Panc1 (cell line): ENCODE measurements around the gene LAMP5. TPM values are rescaled to one million over a fixed set of nuclear protein-coding genes. Genes with fewer than 3 reads are reported as not detected.

ENCODE experiments used
- ATAC-seq: fragments of 200-7000 bp; cut with Tn5 transposase; 2 replicates; pipeline ENCODE4 v1.9.1; 2020; ENCODE audit warnings: mild to moderate bottlenecking, moderate library complexity
- BruUV-seq: library from RNA; stranded (reverse); fragments of 400-500 nt; replicated peaks from 2 replicates; lab custom pipeline; 2021; lab: Mats Ljungman, UMichigan
- CTCF ChIA-PET: fragments of 300-600 bp; sonication (Branson Sonifier 250); formaldehyde crosslinking; loops from one replicate; lab custom pipeline; 2022; ENCODE audit warnings: antibody characterized with exemption; lab: Charles Lee
- POLR2A ChIA-PET: fragments of 300-600 bp; sonication (Branson Sonifier 250); formaldehyde crosslinking; loops from one replicate; lab custom pipeline; 2022; ENCODE audit warnings: antibody characterized with exemption; lab: Charles Lee
- DNase-seq: peaks from one replicate; pipeline ENCODE4 v3.0.0-alpha.2; 2010; ENCODE audit warnings: low read depth, low spot score
- H3K27ac ChIP-seq: 2 replicates; pipeline ENCODE4 v1.5.1; 2011; ENCODE audit warnings: mild to moderate bottlenecking, low read length, inconsistent platforms
- H3K27me3 ChIP-seq: fragments of 200-500 bp; sonication (Bioruptor generic); 2 replicates; pipeline ENCODE4 v1.6.0; 2014; ENCODE audit warnings: low read length, inconsistent platforms; ENCODE audit not compliant: control insufficient read depth, insufficient read depth
- H3K36me3 ChIP-seq: fragments of 200-500 bp; sonication (Bioruptor generic); 2 replicates; pipeline ENCODE4 v1.5.1; 2014; ENCODE audit warnings: inconsistent platforms, mild to moderate bottlenecking, low read length, moderate library complexity; ENCODE audit not compliant: control insufficient read depth, insufficient read depth
- H3K4me1 ChIP-seq: 2 replicates; pipeline ENCODE4 v1.5.1; 2011; ENCODE audit warnings: inconsistent platforms, mild to moderate bottlenecking, low read length, moderate library complexity; ENCODE audit not compliant: control insufficient read depth, insufficient read depth
- H3K4me3 ChIP-seq, 2 experiments: 2 replicates each; pipeline ENCODE4 v1.5.1; 2011 to 2012; ENCODE audit warnings: low read depth in 2 of 2, low read length in 2 of 2, mild to moderate bottlenecking in 2 of 2, inconsistent platforms in 1 of 2, moderate library complexity in 1 of 2
- H3K9me3 ChIP-seq: fragments of 200-500 bp; sonication (Bioruptor generic); 2 replicates; pipeline ENCODE4 v1.5.1; 2014; ENCODE audit warnings: low read depth, mild to moderate bottlenecking, inconsistent platforms, low read length, moderate library complexity; ENCODE audit not compliant: control insufficient read depth, insufficient read depth
- POLR2AphosphoS5 ChIP-seq: IDR thresholded peaks from 2 replicates; pipeline ENCODE4 v1.6.1; 2012; ENCODE audit warnings: mild to moderate bottlenecking, low read depth, low read length, moderate library complexity
- SIN3A ChIP-seq: IDR thresholded peaks from 2 replicates; pipeline ENCODE4 v1.6.1; 2012; ENCODE audit warnings: low read depth, mild to moderate bottlenecking, low read length, moderate library complexity, borderline replicate concordance; ENCODE audit not compliant: insufficient read depth
- TCF7L2 ChIP-seq: IDR thresholded peaks from 2 replicates; pipeline ENCODE4 v1.6.1; 2011; ENCODE audit warnings: mild to moderate bottlenecking, low read depth, low read length, inconsistent platforms
- in situ Hi-C: cut with HindIII; loops from 2 replicates; pipeline ENCODE4 v1.10.0; 2016; ENCODE audit warnings: low sequenced_read_pairs, low pct_unique_long_range_greater_than_20kb
- intact Hi-C: fragments of 100-400 bp; cut with micrococcal nuclease; formaldehyde crosslinking; loops from one replicate; pipeline ENCODE4 v1.10.0; 2022; ENCODE audit not compliant: unreplicated experiment
- total RNA-seq: library from RNA; stranded (reverse); gene quantifications from one replicate; pipeline ENCODE4 v1.2.1, GENCODE V29; 2021; ENCODE audit not compliant: unreplicated experiment
- TF ChIP-seq, protein P1 (sequence below): fragments of 450-650 bp; IDR thresholded peaks from 2 replicates; pipeline ENCODE4 v1.5.1; 2017; ENCODE audit warnings: mild to moderate bottlenecking
- TF ChIP-seq, protein P2 (sequence below), 2 experiments: IDR thresholded peaks; 2 replicates each; pipeline ENCODE4 v1.6.1; 2011 to 2012; ENCODE audit warnings: low read depth in 2 of 2, control low read depth in 1 of 2, low read length in 1 of 2, mild to moderate bottlenecking in 1 of 2, moderate library complexity in 1 of 2; ENCODE audit not compliant: insufficient read depth in 1 of 2

LAMP5 gene
- total RNA-seq, 1 experiment from 2014 or later, result not detected

DNA sequence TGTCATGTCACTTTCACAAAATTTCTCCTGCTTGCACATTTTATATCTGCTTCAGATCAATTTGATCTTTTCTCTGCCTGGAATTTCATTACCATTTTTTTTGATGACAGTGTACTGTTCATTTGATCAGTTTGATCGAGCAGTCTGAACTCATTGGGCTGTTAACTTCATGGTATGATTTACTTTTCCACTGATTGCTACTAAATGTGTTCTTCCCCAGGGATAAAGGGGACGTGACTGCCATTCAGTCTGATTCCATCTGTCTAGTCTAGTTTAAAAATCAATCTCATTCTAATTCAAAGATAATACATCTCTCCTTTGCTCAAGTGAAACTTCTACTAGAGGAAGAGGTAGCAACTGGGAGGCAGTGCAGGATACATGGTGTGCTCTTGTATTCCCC, 21.1 kb downstream of the LAMP5 start:
- intact Hi-C loops, result no loop called here
- DNase-seq (no peak), ATAC-seq (no peak)
- in situ Hi-C loops, result no loop called here
- Histone ChIP-seq H3K27ac (no peak overlapping the region), H3K9me3 (no peaks in the 10 kb centered on the region), H3K4me3 (no peak overlapping the region), H3K36me3 (no peaks in the 10 kb centered on the region), H3K4me1 (no peaks in the 10 kb centered on the region), H3K27me3 (no peaks in the 10 kb centered on the region)
- CTCF ChIA-PET, result no interaction called here
- BruUV-seq, result no TSS peak
- POLR2A ChIA-PET, result no interaction called here
- TF ChIP-seq, protein P1, sequence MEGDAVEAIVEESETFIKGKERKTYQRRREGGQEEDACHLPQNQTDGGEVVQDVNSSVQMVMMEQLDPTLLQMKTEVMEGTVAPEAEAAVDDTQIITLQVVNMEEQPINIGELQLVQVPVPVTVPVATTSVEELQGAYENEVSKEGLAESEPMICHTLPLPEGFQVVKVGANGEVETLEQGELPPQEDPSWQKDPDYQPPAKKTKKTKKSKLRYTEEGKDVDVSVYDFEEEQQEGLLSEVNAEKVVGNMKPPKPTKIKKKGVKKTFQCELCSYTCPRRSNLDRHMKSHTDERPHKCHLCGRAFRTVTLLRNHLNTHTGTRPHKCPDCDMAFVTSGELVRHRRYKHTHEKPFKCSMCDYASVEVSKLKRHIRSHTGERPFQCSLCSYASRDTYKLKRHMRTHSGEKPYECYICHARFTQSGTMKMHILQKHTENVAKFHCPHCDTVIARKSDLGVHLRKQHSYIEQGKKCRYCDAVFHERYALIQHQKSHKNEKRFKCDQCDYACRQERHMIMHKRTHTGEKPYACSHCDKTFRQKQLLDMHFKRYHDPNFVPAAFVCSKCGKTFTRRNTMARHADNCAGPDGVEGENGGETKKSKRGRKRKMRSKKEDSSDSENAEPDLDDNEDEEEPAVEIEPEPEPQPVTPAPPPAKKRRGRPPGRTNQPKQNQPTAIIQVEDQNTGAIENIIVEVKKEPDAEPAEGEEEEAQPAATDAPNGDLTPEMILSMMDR, result no peak
- TF ChIP-seq TCF7L2 (no peak), POLR2AphosphoS5 (no peak), SIN3A (no peak)
- TF ChIP-seq, protein P2, sequence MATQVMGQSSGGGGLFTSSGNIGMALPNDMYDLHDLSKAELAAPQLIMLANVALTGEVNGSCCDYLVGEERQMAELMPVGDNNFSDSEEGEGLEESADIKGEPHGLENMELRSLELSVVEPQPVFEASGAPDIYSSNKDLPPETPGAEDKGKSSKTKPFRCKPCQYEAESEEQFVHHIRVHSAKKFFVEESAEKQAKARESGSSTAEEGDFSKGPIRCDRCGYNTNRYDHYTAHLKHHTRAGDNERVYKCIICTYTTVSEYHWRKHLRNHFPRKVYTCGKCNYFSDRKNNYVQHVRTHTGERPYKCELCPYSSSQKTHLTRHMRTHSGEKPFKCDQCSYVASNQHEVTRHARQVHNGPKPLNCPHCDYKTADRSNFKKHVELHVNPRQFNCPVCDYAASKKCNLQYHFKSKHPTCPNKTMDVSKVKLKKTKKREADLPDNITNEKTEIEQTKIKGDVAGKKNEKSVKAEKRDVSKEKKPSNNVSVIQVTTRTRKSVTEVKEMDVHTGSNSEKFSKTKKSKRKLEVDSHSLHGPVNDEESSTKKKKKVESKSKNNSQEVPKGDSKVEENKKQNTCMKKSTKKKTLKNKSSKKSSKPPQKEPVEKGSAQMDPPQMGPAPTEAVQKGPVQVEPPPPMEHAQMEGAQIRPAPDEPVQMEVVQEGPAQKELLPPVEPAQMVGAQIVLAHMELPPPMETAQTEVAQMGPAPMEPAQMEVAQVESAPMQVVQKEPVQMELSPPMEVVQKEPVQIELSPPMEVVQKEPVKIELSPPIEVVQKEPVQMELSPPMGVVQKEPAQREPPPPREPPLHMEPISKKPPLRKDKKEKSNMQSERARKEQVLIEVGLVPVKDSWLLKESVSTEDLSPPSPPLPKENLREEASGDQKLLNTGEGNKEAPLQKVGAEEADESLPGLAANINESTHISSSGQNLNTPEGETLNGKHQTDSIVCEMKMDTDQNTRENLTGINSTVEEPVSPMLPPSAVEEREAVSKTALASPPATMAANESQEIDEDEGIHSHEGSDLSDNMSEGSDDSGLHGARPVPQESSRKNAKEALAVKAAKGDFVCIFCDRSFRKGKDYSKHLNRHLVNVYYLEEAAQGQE (IDR thresholded peaks at IDR 0.05; ENCODE audit: insufficient read depth in 1 of 2, low read depth in 2 of 2, low read length in 1 of 2), result no peak

DNA sequence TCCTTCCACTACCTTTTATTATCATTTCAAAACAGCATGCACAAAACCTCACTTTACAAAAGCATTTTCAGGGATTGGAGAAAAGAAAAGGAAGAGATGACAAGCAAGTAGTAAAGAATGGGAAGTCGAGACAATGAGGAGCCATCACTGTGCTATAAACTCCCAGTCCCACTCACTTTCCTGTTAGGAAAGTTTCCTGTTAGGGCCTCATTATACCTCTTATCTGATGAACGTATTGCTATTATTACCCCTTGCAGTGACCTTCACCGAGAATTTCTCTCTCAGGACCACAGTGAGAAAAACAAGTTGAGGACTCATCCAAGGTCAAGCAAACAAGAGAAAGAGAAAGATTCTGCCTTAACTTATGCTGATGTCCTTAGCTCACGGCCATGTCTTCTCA, 28.8 kb downstream of the LAMP5 start:
- Histone ChIP-seq H3K27ac (no peak overlapping the region), H3K27me3 (no peaks in the 10 kb centered on the region), H3K36me3 (no peaks in the 10 kb centered on the region), H3K4me3 (no peak overlapping the region), H3K4me1 (no peaks in the 10 kb centered on the region), H3K9me3 (no peaks in the 10 kb centered on the region)
- BruUV-seq, result no TSS peak
- DNase-seq (no peak), ATAC-seq (no peak)
- in situ Hi-C loops (no loop called here), intact Hi-C loops (no loop called here)
- TF ChIP-seq POLR2AphosphoS5 (no peak), TCF7L2 (no peak)
- TF ChIP-seq, protein P2 (IDR thresholded peaks at IDR 0.05; ENCODE audit: insufficient read depth in 1 of 2, low read depth in 2 of 2, low read length in 1 of 2), result no peak
- CTCF ChIA-PET, result no interaction called here
- POLR2A ChIA-PET, result no interaction called here
